ENCODE results near the gene GLRA2. TPM values are rescaled to one million over a fixed set of nuclear protein-coding genes. Genes with fewer than 3 reads are reported as not detected.

Gene GLRA2
- total RNA-seq, 4 donors from 2014 or later: not detected

- TF ChIP-seq POLR2AphosphoS5 (IDR thresholded peaks at IDR 0.05) (no peak), POLR2A (IDR thresholded peaks at IDR 0.05) (no peak), CTCF (IDR thresholded peaks at IDR 0.05) (no peak), EP300 (IDR thresholded peaks at IDR 0.05) (no peak)
- WGBS: 56% methylated on average over 5 of the region's 5 CpGs
- no peaks in the 10 kb centered on the region for H3K36me3 ChIP-seq
- H3K4me1 ChIP-seq: no peaks in the 10 kb centered on the region
- no peak overlapping the region for H3K4me3 ChIP-seq
- no peaks in the 10 kb centered on the region for H3K27me3 ChIP-seq
- H3K9me3 ChIP-seq: no peaks in the 10 kb centered on the region
- no peak for DNase-seq (ENCODE audit: low spot score in 2 of 2)
- no peak overlapping the region for H3K27ac ChIP-seq
Measured at GRCh38 chrX:14501327-14501726, 28.0 kb upstream of the GLRA2 start.

- no peak for DNase-seq (ENCODE audit: low spot score in 2 of 2)
- Histone ChIP-seq H3K9me3 (no peaks in the 10 kb centered on the region), H3K4me1 (no peaks in the 10 kb centered on the region), H3K36me3 (no peaks in the 10 kb centered on the region), H3K27ac (no peak overlapping the region), H3K27me3 (no peaks in the 10 kb centered on the region), H3K4me3 (no peak overlapping the region)
- WGBS: 62% methylated on average over 1 of the region's 1 CpG
- TF ChIP-seq POLR2A (IDR thresholded peaks at IDR 0.05): no peak
- TF ChIP-seq POLR2AphosphoS5 (IDR thresholded peaks at IDR 0.05): no peak
- TF ChIP-seq EP300 (IDR thresholded peaks at IDR 0.05): no peak
- no peak for TF ChIP-seq CTCF (IDR thresholded peaks at IDR 0.05)
Measured at GRCh38 chrX:14504960-14505538, 24.3 kb upstream of the GLRA2 start.

- H3K27me3 ChIP-seq: no peaks in the 10 kb centered on the region
- H3K4me1 ChIP-seq: no peaks in the 10 kb centered on the region
- no peaks in the 10 kb centered on the region for H3K36me3 ChIP-seq
- WGBS: 68% methylated on average over 1 of the region's 1 CpG
- DNase-seq (ENCODE audit: low spot score in 2 of 2): no peak
- TF ChIP-seq POLR2A (IDR thresholded peaks at IDR 0.05) (no peak), POLR2AphosphoS5 (IDR thresholded peaks at IDR 0.05) (no peak), EP300 (IDR thresholded peaks at IDR 0.05) (no peak), CTCF (IDR thresholded peaks at IDR 0.05) (no peak)
- no peak overlapping the region for H3K27ac ChIP-seq
- no peak overlapping the region for H3K4me3 ChIP-seq
- H3K9me3 ChIP-seq: no peaks in the 10 kb centered on the region
Measured at GRCh38 chrX:14505648-14506047, 23.7 kb upstream of the GLRA2 start.

GRCh38 chrX:14506866-14507265 is 22.5 kb upstream of the GLRA2 start:
- TF ChIP-seq POLR2A (IDR thresholded peaks at IDR 0.05) (no peak), CTCF (IDR thresholded peaks at IDR 0.05) (no peak), POLR2AphosphoS5 (IDR thresholded peaks at IDR 0.05) (no peak), EP300 (IDR thresholded peaks at IDR 0.05) (no peak)
- Histone ChIP-seq H3K27me3 (no peaks in the 10 kb centered on the region), H3K4me3 (no peak overlapping the region), H3K27ac (no peak overlapping the region), H3K4me1 (no peaks in the 10 kb centered on the region), H3K9me3 (no peaks in the 10 kb centered on the region), H3K36me3 (no peaks in the 10 kb centered on the region)
- no peak for DNase-seq (ENCODE audit: low spot score in 2 of 2)

- Histone ChIP-seq H3K4me1 (no peaks in the 10 kb centered on the region), H3K9me3 (no peaks in the 10 kb centered on the region), H3K36me3 (no peaks in the 10 kb centered on the region), H3K4me3 (no peak overlapping the region), H3K27ac (no peak overlapping the region), H3K27me3 (no peaks in the 10 kb centered on the region)
- 31% methylated on average over 3 of the region's 3 CpGs for WGBS
- TF ChIP-seq POLR2A (IDR thresholded peaks at IDR 0.05): no peak
- no peak for TF ChIP-seq CTCF (IDR thresholded peaks at IDR 0.05)
- no peak for TF ChIP-seq EP300 (IDR thresholded peaks at IDR 0.05)
- TF ChIP-seq POLR2AphosphoS5 (IDR thresholded peaks at IDR 0.05): no peak
- no peak for DNase-seq (ENCODE audit: low spot score in 2 of 2)
Measured at GRCh38 chrX:14508025-14508690, 21.2 kb upstream of the GLRA2 start.

Measured in suprapubic skin (tissue), 4 donors.